Measurements from ENCODE around the gene EPO.
A peak's percentile ranks its signal among the peaks of the same experiment; 100 is the strongest.

Gene EPO

DNA sequence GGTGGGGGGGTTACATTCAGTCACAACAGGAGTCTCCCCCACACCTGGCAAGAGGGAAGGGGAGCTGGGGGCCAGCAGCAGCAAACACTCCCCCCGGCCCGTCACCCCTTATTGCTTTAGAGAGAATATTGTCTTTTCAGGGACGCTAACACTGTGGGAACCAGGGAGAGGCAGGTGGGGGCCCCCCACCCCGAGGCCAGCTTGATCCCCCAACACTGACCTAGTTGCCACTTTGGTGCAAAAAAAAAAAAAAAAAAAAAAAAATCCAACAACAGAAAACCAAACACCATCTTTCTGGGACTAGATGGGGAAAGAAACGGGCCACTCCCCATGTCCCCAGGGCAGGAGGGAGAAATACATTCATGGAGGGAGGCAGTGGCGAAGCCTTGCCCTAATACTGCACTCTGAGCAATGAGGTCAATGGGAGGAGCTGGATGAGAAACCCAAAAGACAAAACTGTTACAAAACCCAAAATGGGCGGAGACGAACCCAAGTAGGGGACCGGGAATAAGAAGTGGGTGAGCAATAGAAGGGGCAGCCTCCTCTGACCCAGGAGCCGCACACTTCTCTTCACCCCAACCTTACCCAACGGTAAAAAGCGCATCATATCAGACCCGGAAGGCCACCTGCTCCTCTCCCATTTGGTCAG, 40.2 kb upstream of the EPO start:
- H3K27ac Mint-ChIP-seq = peak overlapping the region; percentile 34
- H3K36me3 Mint-ChIP-seq = no peaks in the 10 kb centered on the region
- no peaks in the 10 kb centered on the region for H3K9me3 Mint-ChIP-seq (ENCODE audit: low read depth)
- H3K27me3 Mint-ChIP-seq = no peaks in the 10 kb centered on the region
- peaks cover 33% of the 10 kb centered on the region for H3K4me1 Mint-ChIP-seq (ENCODE audit: low read depth)
- peak overlapping the region; percentile 28 for H3K4me3 Mint-ChIP-seq

DNA sequence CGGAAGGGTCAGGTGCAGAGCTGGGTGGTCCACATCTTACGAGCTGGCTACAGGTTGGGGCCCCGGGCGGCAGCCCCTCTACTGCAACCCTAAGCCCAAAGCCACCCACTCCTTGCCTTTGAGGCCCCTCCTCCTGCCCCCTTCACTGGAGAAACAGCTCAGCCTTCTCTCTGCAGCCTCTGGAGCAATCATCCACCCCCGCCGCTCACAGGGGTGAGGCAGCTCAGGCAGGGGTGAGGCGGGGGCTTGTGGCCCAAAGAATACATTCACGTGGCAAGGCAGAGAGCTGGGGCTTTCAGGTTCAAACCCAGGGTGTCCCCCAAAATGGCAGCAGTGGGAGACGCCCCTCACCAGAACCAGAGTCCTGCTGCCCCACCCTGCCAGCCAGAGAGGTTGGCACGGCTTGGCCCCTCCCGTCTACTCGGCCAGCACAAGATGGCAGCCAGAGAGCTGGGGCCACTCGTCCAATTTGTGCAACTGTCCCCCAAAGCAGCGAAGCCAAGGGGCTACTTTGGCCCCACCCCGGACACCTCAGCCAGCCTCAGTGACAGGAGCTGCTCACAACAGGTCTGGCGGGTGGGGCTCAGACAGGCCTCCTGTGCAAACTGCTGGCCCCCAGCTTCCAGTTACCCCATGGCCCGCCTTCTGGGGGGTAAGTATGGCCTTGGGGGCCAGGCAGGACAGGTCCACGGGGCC, 39.5 kb upstream of the EPO start:
- Mint-ChIP-seq H3K9me3 (ENCODE audit: low read depth) (no peaks in the 10 kb centered on the region), H3K4me3 (no peak overlapping the region), H3K27ac (no peak overlapping the region), H3K27me3 (no peaks in the 10 kb centered on the region), H3K36me3 (no peaks in the 10 kb centered on the region), H3K4me1 (ENCODE audit: low read depth) (peaks cover 33% of the 10 kb centered on the region)

DNA sequence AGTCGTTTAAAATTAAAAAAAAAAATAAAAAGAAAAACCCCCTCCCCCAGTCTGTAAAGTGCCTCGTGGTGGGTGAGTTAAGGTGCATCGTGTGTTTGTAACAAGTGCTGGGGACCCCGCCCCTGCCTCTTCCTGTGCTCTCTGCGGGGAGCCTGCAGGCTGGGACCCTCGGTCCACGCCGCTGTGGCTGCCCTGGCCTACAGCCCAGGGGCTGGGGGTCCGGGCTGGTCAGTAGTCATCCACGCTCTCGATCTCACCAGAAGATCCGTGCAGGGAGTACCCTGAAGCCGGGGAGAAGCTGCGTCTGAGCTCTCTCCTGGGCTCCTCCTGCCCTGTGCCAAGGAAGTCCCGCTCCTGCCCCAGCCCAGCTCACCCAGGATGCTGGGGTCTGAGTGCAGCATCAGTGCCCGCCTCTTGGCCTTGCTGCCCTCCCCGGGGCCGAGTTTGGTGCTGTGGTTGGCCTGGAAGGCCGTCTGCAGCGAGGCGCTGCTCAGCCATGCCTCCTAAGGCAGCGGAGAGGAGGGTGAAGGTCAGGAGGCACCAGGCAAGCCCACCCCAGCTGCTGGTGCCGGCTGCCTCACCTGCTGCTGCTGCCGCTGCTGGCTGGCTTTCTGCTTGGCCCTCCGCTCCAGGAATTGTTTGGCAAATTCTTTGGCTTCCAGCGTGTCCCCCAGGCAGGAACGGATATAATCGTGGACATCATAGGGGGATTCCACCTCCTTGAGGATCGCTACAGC, 38.6 kb upstream of the EPO start:
- H3K27me3 Mint-ChIP-seq = no peaks in the 10 kb centered on the region
- no peak overlapping the region for H3K4me3 Mint-ChIP-seq
- no peak overlapping the region for H3K27ac Mint-ChIP-seq
- H3K9me3 Mint-ChIP-seq (ENCODE audit: low read depth) = no peaks in the 10 kb centered on the region
- H3K4me1 Mint-ChIP-seq (ENCODE audit: low read depth) = peaks cover 29% of the 10 kb centered on the region
- no peaks in the 10 kb centered on the region for H3K36me3 Mint-ChIP-seq

DNA sequence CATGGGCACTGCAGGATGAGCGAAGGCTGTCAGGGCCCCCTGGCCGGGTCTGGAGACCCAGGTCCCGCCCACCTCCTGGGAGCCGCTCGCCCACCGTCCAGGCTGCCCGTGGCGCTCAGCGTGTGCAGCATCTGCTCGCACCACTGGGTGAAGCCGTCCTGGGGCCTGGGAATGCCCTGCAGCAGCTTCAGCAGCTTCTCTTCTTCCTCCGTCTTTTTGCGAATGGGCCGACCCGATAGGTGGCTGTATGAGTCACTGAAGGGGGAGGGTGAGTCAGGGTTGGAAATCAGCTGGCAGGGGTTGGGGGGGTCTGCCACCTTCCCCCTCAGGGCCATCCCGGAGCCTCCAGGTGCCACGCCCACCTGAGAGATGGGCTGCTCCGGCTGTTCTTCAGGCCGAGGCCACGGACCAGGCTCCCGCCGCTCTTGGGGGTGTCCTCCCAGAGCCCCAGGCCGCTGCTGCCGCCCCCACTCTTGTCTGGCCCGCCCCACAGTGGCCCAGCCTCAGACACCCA, 38.0 kb upstream of the EPO start:
- no peaks in the 10 kb centered on the region for H3K36me3 Mint-ChIP-seq
- peaks cover 25% of the 10 kb centered on the region for H3K4me1 Mint-ChIP-seq (ENCODE audit: low read depth)

DNA sequence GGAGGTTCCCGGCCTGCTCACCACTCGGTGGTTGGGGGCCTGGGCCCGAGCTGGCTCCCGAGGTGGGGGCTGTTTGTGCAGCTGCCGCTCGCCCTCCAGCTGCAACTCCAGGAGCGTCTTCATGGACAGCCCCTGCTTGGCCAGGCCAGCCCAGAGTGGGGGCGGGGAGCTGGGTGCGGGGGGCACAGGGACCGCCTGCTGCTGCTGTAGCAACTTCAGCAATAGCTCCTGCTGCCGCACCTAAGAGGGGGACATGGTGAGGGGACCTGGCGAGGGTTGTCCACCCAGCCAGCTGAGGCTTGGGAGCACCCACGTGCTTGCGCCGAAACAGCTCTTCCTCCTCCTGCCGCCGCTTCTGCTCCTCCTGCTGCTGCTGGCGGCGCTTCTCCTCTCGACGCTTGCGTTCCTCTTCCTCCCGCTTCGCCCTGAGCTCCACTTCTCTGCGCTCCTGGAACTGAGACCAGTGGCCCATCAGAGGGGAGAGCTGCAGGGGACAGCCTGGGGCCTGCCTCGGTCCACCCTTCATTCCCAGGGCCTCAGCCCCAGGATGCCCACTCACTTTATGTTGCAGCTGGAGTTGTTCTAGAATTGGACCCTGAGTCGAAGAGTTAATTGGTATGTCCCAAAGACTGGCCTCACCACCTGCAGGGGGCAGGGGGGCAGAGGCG, 37.1 kb upstream of the EPO start:
- Mint-ChIP-seq H3K4me3 (no peak overlapping the region), H3K27ac (no peak overlapping the region), H3K36me3 (no peaks in the 10 kb centered on the region), H3K9me3 (ENCODE audit: low read depth) (no peaks in the 10 kb centered on the region), H3K27me3 (no peaks in the 10 kb centered on the region), H3K4me1 (ENCODE audit: low read depth) (peaks cover 22% of the 10 kb centered on the region)

More for the DNA sequence above, 38.0 kb upstream of the EPO start:
- Mint-ChIP-seq H3K9me3 (ENCODE audit: low read depth) (no peaks in the 10 kb centered on the region), H3K4me3 (no peak overlapping the region), H3K27ac (no peak overlapping the region), H3K27me3 (no peaks in the 10 kb centered on the region)

DNA sequence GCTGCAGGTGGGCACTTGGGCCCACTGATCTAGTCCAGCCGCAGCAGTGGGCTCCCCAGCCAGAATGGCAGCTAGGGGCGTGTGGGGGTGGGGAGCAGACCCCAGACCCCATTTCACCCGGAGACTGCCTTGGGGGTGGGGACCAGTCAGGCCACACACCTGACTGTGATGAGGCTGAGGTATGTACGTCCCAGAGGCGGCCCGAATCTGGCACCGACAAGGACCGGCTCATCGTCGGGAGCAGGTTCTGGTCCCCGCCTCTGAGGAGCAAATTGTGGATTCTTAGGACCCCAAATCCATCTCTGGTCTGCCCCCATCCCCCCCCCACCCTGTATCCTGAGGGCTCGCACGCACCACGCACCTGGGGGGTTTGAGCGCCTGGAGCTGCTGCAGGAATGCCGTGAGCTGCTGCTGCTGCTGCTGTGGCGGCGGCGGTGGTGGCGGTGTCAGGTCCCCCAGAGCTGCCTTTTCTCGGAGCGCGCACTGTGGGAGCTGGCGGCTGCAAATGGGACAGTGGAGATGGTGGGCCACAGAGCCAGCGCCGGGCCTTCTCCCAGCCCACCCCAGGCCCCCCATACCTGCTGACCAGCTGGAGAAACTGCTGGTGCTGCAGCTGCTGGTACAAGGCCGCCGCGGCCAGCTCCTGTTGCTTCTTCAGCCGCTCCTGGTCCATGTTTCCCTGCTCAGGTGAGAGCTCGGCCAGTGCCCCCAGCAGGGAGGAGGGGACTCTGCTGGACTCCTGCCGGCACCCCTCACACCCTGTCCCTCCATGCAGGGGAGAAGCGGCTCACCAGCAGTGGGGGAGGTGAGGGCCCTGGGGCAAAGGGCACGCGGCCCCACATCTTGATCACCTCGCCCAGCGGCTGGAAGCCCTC, 36.4 kb upstream of the EPO start:
- no peak overlapping the region for H3K27ac Mint-ChIP-seq
- no peaks in the 10 kb centered on the region for H3K36me3 Mint-ChIP-seq
- H3K4me3 Mint-ChIP-seq = no peak overlapping the region
- H3K4me1 Mint-ChIP-seq (ENCODE audit: low read depth) = peaks cover 24% of the 10 kb centered on the region
- H3K9me3 Mint-ChIP-seq (ENCODE audit: low read depth) = no peaks in the 10 kb centered on the region
- H3K27me3 Mint-ChIP-seq = no peaks in the 10 kb centered on the region

DNA sequence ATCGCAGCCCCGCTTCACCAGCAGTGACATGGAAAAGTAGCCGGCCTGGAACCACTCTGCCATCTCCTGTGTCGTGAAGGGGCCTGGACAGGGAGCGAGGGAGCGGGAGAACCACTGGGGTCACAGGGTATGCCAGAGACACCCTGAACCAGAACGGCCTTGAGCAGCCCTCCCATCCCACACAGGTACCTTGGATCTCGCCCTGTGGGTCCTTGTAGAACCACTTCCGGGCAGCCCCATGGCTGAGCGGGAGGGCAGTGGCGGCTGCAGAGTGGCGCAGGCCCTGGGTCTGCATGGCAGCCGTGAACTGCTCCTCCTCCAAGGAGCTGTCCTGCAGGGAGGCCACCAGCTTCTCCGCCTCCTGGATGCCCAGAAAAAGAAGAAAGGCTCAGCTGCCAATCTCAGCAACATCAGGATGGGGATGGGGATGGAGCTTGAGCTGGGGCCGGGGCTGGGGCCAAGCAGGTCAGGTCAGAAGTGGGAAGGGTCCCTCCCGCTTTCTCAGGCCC, 35.7 kb upstream of the EPO start:
- H3K27me3 Mint-ChIP-seq = no peaks in the 10 kb centered on the region
- no peaks in the 10 kb centered on the region for H3K9me3 Mint-ChIP-seq (ENCODE audit: low read depth)
- no peaks in the 10 kb centered on the region for H3K36me3 Mint-ChIP-seq
- no peak overlapping the region for H3K27ac Mint-ChIP-seq
- H3K4me3 Mint-ChIP-seq = no peak overlapping the region
- H3K4me1 Mint-ChIP-seq (ENCODE audit: low read depth) = peaks cover 25% of the 10 kb centered on the region

DNA sequence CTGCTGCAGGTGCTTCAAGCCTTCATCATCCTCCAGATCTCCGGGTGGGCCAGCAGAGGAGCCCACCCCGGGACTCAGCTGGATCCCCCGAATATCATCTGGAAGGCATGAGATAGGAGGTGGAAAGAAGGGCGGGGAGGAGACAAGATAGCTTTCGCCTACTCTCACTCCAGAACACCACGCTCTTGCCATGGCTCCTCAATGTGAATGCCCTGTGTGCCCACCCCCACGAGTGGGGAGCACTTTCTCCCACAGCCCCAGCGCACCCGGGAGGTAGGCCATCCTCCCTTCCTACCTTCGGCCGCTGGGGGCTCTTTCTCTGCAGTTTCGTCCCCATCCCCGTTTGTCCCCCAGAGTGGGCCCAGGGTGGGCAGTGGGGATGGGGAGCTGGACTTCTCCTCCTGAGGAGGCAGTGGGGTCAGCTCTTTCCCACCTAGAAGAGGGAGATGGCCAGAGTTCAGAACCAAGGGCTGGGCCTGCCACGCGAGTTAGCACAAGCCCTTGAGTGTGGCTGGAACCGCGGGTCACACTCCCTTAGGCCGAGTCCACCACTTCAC, 35.1 kb upstream of the EPO start:
- H3K4me1 Mint-ChIP-seq (ENCODE audit: low read depth) = peaks cover 27% of the 10 kb centered on the region
- no peaks in the 10 kb centered on the region for H3K36me3 Mint-ChIP-seq
- H3K27me3 Mint-ChIP-seq = no peaks in the 10 kb centered on the region
- no peaks in the 10 kb centered on the region for H3K9me3 Mint-ChIP-seq (ENCODE audit: low read depth)
- H3K27ac Mint-ChIP-seq = no peak overlapping the region
- no peak overlapping the region for H3K4me3 Mint-ChIP-seq

DNA sequence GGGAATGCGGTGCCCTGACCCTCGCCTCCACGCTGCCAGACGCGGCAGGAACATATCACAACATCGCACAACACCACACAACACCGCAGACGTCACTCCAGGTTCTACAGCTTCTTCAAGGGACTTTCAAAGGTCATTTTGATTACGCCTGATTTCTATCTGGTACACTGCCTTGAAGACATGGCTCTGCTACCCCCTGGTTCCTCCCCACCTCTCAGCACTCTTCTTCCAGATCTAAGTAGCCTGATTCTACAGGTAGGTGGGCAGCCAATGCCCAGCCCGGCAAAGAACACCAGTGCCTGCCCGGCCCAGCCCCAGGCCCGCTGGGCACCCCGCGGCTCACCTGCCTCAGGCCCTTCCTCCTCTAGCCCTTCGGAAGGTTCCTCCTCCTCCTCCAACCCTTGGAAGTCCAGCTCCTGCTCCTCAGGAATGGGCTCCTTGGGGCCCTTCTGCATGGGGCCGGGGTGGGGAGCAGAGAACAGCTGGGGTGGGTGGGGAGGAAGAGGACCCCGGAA, 34.6 kb upstream of the EPO start:
- no peak overlapping the region for H3K4me3 Mint-ChIP-seq
- H3K27ac Mint-ChIP-seq = no peak overlapping the region
- H3K27me3 Mint-ChIP-seq = no peaks in the 10 kb centered on the region
- H3K4me1 Mint-ChIP-seq (ENCODE audit: low read depth) = peaks cover 24% of the 10 kb centered on the region
- H3K9me3 Mint-ChIP-seq (ENCODE audit: low read depth) = no peaks in the 10 kb centered on the region
- no peaks in the 10 kb centered on the region for H3K36me3 Mint-ChIP-seq

DNA sequence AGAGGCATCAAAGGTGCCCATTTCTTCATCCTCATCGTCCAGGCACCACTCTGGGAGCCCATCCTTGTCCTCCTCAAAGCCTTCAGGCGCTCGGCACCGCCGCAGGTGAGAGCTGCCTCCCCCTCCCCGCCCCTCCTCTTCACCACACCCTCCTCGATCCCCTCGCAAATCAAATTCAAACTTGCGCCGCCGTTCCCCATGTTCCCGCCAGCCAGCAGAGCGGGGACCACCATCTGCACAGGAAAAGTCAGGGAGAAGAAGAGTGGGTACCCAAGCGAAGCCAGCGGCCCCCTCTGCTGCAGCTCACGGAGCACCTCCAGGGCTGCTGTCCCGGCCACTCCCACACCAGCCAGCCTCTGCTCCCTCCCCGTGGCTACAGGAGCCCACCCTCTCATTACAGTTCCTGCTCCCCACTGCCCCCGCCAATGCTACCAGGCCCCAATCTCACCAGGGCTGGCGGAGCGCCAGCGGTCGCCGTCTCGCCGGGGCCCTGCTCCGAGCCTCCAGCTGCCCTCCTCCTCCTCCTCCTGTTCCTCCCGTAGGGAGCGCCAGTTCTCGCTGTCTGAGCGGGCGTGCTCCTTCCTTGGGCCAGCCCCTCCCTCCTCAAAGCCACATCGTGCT, 34.0 kb upstream of the EPO start:
- H3K9me3 Mint-ChIP-seq (ENCODE audit: low read depth) = no peaks in the 10 kb centered on the region
- no peak overlapping the region for H3K4me3 Mint-ChIP-seq
- H3K4me1 Mint-ChIP-seq (ENCODE audit: low read depth) = peaks cover 23% of the 10 kb centered on the region
- H3K27me3 Mint-ChIP-seq = no peaks in the 10 kb centered on the region
- H3K27ac Mint-ChIP-seq = no peak overlapping the region
- no peaks in the 10 kb centered on the region for H3K36me3 Mint-ChIP-seq

DNA sequence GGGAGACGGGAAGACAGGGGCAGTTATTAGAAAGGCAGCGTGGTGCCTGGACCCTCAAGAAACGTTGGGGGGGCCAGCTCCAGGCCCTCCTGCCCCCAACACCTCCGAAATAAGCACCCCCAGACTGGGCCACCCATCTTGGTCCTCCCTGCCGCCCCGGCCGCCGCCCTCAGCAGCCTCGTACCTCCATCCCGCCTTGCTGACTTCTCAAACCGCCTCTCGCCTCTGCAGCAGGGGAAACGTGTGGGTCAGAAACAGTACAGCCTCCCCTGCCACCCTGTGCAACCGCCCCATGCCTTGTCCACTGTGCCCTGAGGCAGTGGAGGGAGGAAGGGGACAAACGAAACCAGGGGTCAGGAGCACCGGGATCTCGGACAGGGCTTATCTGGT, 33.5 kb upstream of the EPO start:
- no peak overlapping the region for H3K4me3 Mint-ChIP-seq
- H3K27me3 Mint-ChIP-seq = no peaks in the 10 kb centered on the region
- no peaks in the 10 kb centered on the region for H3K9me3 Mint-ChIP-seq (ENCODE audit: low read depth)
- H3K4me1 Mint-ChIP-seq (ENCODE audit: low read depth) = peaks cover 24% of the 10 kb centered on the region
- no peak overlapping the region for H3K27ac Mint-ChIP-seq
- H3K36me3 Mint-ChIP-seq = no peaks in the 10 kb centered on the region

DNA sequence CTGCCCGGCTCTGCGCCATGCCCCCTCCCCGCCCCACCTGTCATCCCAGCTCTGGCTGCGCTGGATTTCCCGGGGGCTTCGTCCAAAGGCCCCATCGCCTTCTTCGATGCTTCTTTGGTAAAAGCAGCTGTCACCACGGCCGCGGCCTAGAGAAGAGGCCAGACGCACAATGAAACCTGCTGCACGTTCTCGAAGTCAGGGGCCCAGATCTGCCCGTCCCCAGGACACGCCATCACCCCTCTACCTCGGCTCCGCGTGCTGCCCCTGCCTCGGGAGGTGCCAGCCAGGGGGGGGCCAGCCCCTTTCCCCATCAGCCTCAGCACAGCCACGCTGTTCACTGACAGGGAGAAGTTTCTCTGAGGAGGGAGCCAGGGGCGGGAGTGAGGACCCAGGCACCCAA, 33.0 kb upstream of the EPO start:
- no peaks in the 10 kb centered on the region for H3K9me3 Mint-ChIP-seq (ENCODE audit: low read depth)
- no peak overlapping the region for H3K4me3 Mint-ChIP-seq
- H3K4me1 Mint-ChIP-seq (ENCODE audit: low read depth) = peaks cover 27% of the 10 kb centered on the region
- H3K27ac Mint-ChIP-seq = no peak overlapping the region
- H3K27me3 Mint-ChIP-seq = no peaks in the 10 kb centered on the region
- no peaks in the 10 kb centered on the region for H3K36me3 Mint-ChIP-seq

DNA sequence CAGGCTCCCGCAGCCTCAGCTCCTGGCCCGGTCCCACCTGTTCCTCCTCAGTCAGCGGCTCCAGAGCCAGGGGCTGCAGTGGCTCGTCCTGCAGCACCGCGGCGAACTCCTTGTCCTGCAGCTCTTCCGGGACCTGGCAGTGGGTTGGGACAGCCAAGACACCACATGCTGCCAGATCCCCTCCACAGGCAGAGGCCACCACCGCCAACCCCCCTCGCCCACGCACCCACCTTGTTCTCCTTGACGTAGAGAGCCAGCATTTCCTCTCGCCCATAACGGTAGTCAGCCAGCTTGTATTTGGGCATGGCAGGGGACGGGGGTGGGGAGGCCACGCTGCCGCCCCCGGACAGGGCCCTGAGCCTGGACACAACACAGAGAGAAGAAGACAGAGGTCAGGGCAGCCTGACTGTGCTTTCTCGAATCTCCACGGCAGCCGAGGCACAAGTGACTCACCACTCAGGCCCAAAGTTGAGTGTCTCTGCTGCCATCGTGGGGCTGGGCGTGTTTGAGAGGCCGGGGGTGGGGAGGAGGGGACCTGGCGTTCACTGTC, 32.4 kb upstream of the EPO start:
- Mint-ChIP-seq H3K36me3 (no peaks in the 10 kb centered on the region), H3K4me1 (ENCODE audit: low read depth) (peaks cover 31% of the 10 kb centered on the region)

More for the DNA sequence above, 32.4 kb upstream of the EPO start:
- H3K27ac Mint-ChIP-seq = no peak overlapping the region
- no peaks in the 10 kb centered on the region for H3K27me3 Mint-ChIP-seq
- H3K4me3 Mint-ChIP-seq = no peak overlapping the region
- no peaks in the 10 kb centered on the region for H3K9me3 Mint-ChIP-seq (ENCODE audit: low read depth)

Data from activated naive CD8-positive, alpha-beta T cell (primary cell).